Prostate gland (tissue), 2 donors: ENCODE results near the gene INHBC. TPM values are rescaled to one million over a fixed set of nuclear protein-coding genes. Genes with fewer than 3 reads are reported as not detected.
A peak's percentile ranks its signal among the peaks of the same experiment; 100 is the strongest.

Source experiments
- DNase-seq: peaks from one replicate; pipeline ENCODE4 v3.0.0-alpha.2; 2019; ENCODE audit warnings: low spot score
- H3K27ac ChIP-seq, 2 donors: fragments of 200-600 bp; sonication (generic); 2 replicates each; pipeline ENCODE4 v1.5.1; 2017 to 2019
- H3K27me3 ChIP-seq: fragments of 200-600 bp; sonication (generic); replicated peaks from 2 replicates; pipeline ENCODE4 v1.5.1; 2019; ENCODE audit not compliant: insufficient read depth
- H3K36me3 ChIP-seq, 2 donors: fragments of 200-600 bp; sonication (generic); 1 replicate in 1 of 2; 2 replicates in 1 of 2; pipeline versions ENCODE4 v1.5.1 to v1.8.1; 2017 to 2019
- H3K4me1 ChIP-seq: fragments of 200-600 bp; sonication (generic); replicated peaks from 2 replicates; pipeline ENCODE4 v1.5.1; 2019
- H3K4me3 ChIP-seq, 2 donors: fragments of 200-600 bp; sonication (generic); 2 replicates each; pipeline ENCODE4 v1.5.1; 2017 to 2019
- H3K9me3 ChIP-seq: fragments of 200-600 bp; sonication (generic); 2 replicates; pipeline ENCODE4 v1.5.1; 2017
- POLR2A ChIP-seq: fragments of 450-650 bp; IDR thresholded peaks from one replicate; pipeline ENCODE4 v1.6.1; 2016; ENCODE audit warnings: antibody characterized with exemption, mild to moderate bottlenecking
- POLR2AphosphoS5 ChIP-seq: sonication (generic); formaldehyde crosslinking; IDR thresholded peaks from one replicate; pipeline ENCODE4 v1.6.1; 2017; ENCODE audit warnings: antibody characterized with exemption
- WGBS: methylation state at CpG from one replicate; pipeline ENCODE4 v1.1.5; 2018; 5-methylcytosine and 5-hydroxymethylcytosine counted together
- intact Hi-C: fragments of 100-400 bp; cut with DNase I; formaldehyde crosslinking; loops from one replicate; pipeline ENCODE4 v1.14.2; 2022
- total RNA-seq, 2 donors: library from RNA; depleted of rRNA; stranded (reverse); fragments of >200 nt; gene quantifications; one replicate each; pipeline ENCODE4 v1.1.0, GENCODE V29; 2016
- TF ChIP-seq, protein P1 (sequence below), 4 experiments: fragments of 200-600 bp in 2 of 4; fragments of 450-650 bp in 2 of 4; sonication (generic) in 2 of 4; IDR thresholded peaks; 1 replicate in 3 of 4; 2 replicates in 1 of 4; pipeline ENCODE4 v1.5.1; 2016 to 2019; ENCODE audit warnings: antibody characterized with exemption in 4 of 4, mild to moderate bottlenecking in 2 of 4, moderate library complexity in 2 of 4

Gene INHBC
- total RNA-seq, 2 donors from 2014 or later: 0.46 to 0.57 TPM

DNA sequence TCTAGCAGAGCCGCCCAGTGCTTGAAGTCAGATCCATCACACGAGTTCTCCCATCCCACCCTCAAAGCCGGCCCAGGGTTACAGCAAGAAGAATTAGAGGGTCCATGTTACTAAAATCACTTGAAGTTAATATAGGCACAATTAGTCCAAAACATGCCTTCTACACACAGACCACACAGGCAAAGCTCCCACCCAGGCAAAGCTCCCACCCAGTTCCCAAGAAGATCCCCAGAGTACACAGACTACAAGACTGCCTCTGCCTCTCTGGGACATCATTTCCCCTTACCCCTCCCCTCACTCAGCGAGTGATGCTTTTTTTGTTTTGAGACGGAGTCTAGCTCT lies 28.3 kb downstream of the INHBC start:
- WGBS: 27% methylated on average over 5 of the region's 5 CpGs
- DNase-seq: no peak
- Histone ChIP-seq H3K36me3 (no peaks in the 10 kb centered on the region), H3K9me3 (no peaks in the 10 kb centered on the region), H3K27me3 (no peaks in the 10 kb centered on the region), H3K4me3 (no peak overlapping the region), H3K27ac (peak overlapping the region; percentile 86 to 89), H3K4me1 (peaks cover 9% of the 10 kb centered on the region)
- intact Hi-C loops: loop anchor here (10.0 kb wide), 1 partner anchor 162 kb away; no protein-coding TSS in a partner anchor
- no peak for TF ChIP-seq POLR2A
- no peak for TF ChIP-seq POLR2AphosphoS5
- TF ChIP-seq, protein P1, sequence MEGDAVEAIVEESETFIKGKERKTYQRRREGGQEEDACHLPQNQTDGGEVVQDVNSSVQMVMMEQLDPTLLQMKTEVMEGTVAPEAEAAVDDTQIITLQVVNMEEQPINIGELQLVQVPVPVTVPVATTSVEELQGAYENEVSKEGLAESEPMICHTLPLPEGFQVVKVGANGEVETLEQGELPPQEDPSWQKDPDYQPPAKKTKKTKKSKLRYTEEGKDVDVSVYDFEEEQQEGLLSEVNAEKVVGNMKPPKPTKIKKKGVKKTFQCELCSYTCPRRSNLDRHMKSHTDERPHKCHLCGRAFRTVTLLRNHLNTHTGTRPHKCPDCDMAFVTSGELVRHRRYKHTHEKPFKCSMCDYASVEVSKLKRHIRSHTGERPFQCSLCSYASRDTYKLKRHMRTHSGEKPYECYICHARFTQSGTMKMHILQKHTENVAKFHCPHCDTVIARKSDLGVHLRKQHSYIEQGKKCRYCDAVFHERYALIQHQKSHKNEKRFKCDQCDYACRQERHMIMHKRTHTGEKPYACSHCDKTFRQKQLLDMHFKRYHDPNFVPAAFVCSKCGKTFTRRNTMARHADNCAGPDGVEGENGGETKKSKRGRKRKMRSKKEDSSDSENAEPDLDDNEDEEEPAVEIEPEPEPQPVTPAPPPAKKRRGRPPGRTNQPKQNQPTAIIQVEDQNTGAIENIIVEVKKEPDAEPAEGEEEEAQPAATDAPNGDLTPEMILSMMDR (IDR thresholded peaks at IDR 0.05): no peak

DNA sequence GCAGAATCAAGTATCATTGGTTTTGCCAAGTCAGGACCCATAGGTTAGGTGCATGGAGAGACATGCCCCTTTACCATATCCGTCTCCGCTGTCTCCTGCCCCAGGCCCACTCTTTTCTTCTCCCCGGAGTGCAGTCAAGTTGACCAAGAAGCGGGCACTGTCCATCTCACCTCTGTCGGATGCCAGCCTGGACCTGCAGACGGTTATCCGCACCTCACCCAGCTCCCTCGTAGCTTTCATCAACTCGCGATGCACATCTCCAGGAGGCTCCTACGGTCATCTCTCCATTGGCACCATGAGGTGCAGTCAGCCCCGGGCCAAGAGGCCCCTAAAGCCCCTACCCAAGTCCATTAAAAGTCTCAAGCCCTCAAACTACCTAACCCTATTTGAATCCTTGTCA lies 30.0 kb downstream of the INHBC start:
- TF ChIP-seq, protein P1 (IDR thresholded peaks at IDR 0.05): no peak
- TF ChIP-seq POLR2AphosphoS5: no peak
- no peak for TF ChIP-seq POLR2A
- peaks cover 3% of the 10 kb centered on the region for H3K4me1 ChIP-seq
- 92% methylated on average over 12 of the region's 12 CpGs for WGBS
- H3K27ac ChIP-seq: no peak overlapping the region
- H3K9me3 ChIP-seq: no peaks in the 10 kb centered on the region
- intact Hi-C loops: loop anchor here (10.0 kb wide), 1 partner anchor 160 kb away; no protein-coding TSS in a partner anchor
- no peak overlapping the region for H3K4me3 ChIP-seq
- no peaks in the 10 kb centered on the region for H3K27me3 ChIP-seq
- no peaks in the 10 kb centered on the region for H3K36me3 ChIP-seq
- no peak for DNase-seq

GRCh38 chr12:57465030-57465746 lies 30.6 kb downstream of the INHBC start:
- Histone ChIP-seq H3K27me3 (no peaks in the 10 kb centered on the region), H3K9me3 (no peaks in the 10 kb centered on the region), H3K27ac (no peak overlapping the region), H3K4me3 (no peak overlapping the region), H3K4me1 (peaks cover 3% of the 10 kb centered on the region), H3K36me3 (no peaks in the 10 kb centered on the region)
- intact Hi-C loops: loop anchor here (10.0 kb wide), 1 partner anchor 160 kb away; no protein-coding TSS in a partner anchor
- TF ChIP-seq, protein P1 (IDR thresholded peaks at IDR 0.05): no peak
- TF ChIP-seq POLR2AphosphoS5: no peak
- no peak for TF ChIP-seq POLR2A
- DNase-seq: no peak
- 88% methylated on average over 6 of the region's 6 CpGs for WGBS

GRCh38 chr12:57465747-57466505 lies 31.3 kb downstream of the INHBC start:
- no peaks in the 10 kb centered on the region for H3K27me3 ChIP-seq
- H3K27ac ChIP-seq: no peak overlapping the region
- H3K4me1 ChIP-seq: peaks cover under 1% of the 10 kb centered on the region
- TF ChIP-seq POLR2A: no peak
- no peak for TF ChIP-seq POLR2AphosphoS5
- TF ChIP-seq, protein P1 (IDR thresholded peaks at IDR 0.05): no peak
- no peak for DNase-seq
- WGBS: 82% methylated on average over 14 of the region's 14 CpGs
- H3K36me3 ChIP-seq: no peaks in the 10 kb centered on the region
- intact Hi-C loops: loop anchor here (10.0 kb wide), 1 partner anchor 159 kb away; no protein-coding TSS in a partner anchor
- H3K4me3 ChIP-seq: no peak overlapping the region
- H3K9me3 ChIP-seq: no peaks in the 10 kb centered on the region
